Hepatocyte (in vitro differentiated cells): ENCODE data around the gene DBF4B.

Source experiments
- EZH2 ChIP-seq: fragments of 200-600 bp; sonication (generic); IDR thresholded peaks from 2 replicates; pipeline ENCODE4 v1.6.1; 2016; ENCODE audit warnings: antibody characterized with exemption, mild to moderate bottlenecking, borderline replicate concordance
- EZH2phosphoT487 ChIP-seq: fragments of 200-600 bp; sonication (generic); IDR thresholded peaks from one replicate; pipeline ENCODE4 v1.6.1; 2018; ENCODE audit warnings: antibody characterized with exemption, mild to moderate bottlenecking, low read depth, moderate library complexity; ENCODE audit not compliant: unreplicated experiment, severe bottlenecking
- TF ChIP-seq, protein P1 (sequence below): fragments of 200-600 bp; sonication (generic); IDR thresholded peaks from 2 replicates; pipeline ENCODE4 v1.5.1; 2016; ENCODE audit warnings: antibody characterized with exemption, mild to moderate bottlenecking; ENCODE audit not compliant: poor library complexity

DNA sequence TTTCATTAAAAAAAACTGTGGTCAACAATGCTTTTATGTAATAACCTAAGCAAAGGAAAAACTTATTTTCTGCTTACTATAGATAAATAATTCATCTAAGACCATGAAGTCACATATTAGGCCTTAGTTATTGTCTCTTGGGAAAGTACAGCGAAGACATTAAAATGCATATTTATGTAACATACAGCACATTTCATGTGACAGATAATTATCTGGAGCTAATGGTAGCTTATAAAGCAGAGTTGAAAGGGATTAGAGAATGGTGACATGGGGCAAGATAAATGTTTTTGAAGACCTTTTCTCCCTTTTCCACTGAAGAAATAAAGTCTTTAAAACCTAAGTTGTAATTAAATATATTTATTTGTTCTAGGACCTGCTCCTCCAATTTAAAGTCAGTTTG is 42.5 kb upstream of the DBF4B start:
- TF ChIP-seq EZH2 (no peak), EZH2phosphoT487 (no peak)
- TF ChIP-seq, protein P1, sequence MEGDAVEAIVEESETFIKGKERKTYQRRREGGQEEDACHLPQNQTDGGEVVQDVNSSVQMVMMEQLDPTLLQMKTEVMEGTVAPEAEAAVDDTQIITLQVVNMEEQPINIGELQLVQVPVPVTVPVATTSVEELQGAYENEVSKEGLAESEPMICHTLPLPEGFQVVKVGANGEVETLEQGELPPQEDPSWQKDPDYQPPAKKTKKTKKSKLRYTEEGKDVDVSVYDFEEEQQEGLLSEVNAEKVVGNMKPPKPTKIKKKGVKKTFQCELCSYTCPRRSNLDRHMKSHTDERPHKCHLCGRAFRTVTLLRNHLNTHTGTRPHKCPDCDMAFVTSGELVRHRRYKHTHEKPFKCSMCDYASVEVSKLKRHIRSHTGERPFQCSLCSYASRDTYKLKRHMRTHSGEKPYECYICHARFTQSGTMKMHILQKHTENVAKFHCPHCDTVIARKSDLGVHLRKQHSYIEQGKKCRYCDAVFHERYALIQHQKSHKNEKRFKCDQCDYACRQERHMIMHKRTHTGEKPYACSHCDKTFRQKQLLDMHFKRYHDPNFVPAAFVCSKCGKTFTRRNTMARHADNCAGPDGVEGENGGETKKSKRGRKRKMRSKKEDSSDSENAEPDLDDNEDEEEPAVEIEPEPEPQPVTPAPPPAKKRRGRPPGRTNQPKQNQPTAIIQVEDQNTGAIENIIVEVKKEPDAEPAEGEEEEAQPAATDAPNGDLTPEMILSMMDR, result no peak
